HCT116 (cell line): Measurements from ENCODE around the gene OSTF1. TPM values are rescaled to one million over a fixed set of nuclear protein-coding genes. Genes with fewer than 3 reads are reported as not detected.

Experiments used
- ATAC-seq: fragments of 200-7000 bp; cut with Tn5 transposase; 2 replicates; pipeline ENCODE4 v1.9.1; 2020; ENCODE audit warnings: mild to moderate bottlenecking, moderate library complexity
- BruUV-seq: library from RNA; stranded (reverse); fragments of 400-500 nt; replicated peaks from 2 replicates; lab custom pipeline; 2021; lab: Mats Ljungman, UMichigan
- CTCF ChIA-PET: fragments of 300-600 bp; sonication (Branson Sonifier 250); formaldehyde crosslinking; loops from one replicate; lab custom pipeline; 2021; ENCODE audit warnings: antibody characterized with exemption; lab: Charles Lee
- POLR2A ChIA-PET: fragments of 300-600, 350-600 bp; sonication (Branson Sonifier 250); formaldehyde crosslinking; loops from one replicate; lab custom pipeline; 2021; ENCODE audit warnings: antibody characterized with exemption; lab: Charles Lee
- RAD21 ChIA-PET, 2 experiments: fragments of 300-600 bp; sonication (Branson Sonifier 250); formaldehyde crosslinking; loops; one replicate each; lab custom pipeline; 2023; ENCODE audit warnings: low total read pairs in 2 of 2; ENCODE audit not compliant: uncharacterized antibody in 2 of 2, unreplicated experiment in 2 of 2, low non-redundant PET in 1 of 2; lab: Charles Lee
- DNase-seq: peaks from one replicate; pipeline ENCODE4 v3.0.0-alpha.2; 2010; ENCODE audit warnings: low read depth, low spot score
- H2AFZ ChIP-seq: fragments of 200-600 bp; shearing (Covaris generic), sonication (generic); 2 replicates; pipeline ENCODE4 v1.6.1; 2017; ENCODE audit warnings: low read depth, mixed run types, mixed read lengths, antibody characterized with exemption, low read length; ENCODE audit not compliant: poor library complexity, severe bottlenecking
- H3K27ac ChIP-seq: 2 replicates; pipeline ENCODE4 v1.5.1; 2012; ENCODE audit warnings: low read depth, low read length
- H3K27me3 ChIP-seq: fragments of 200-600 bp; sonication (generic); 2 replicates; pipeline ENCODE4 v1.6.1; 2016; ENCODE audit warnings: mixed run types, low read length, mixed read lengths; ENCODE audit not compliant: insufficient read depth
- H3K36me3 ChIP-seq, 2 experiments: fragments of 200-500 bp in 1 of 2; fragments of 200-600 bp in 1 of 2; sonication (Bioruptor generic) in 1 of 2; sonication (generic) in 1 of 2; 2 replicates each; pipeline versions ENCODE4 v1.5.1 to v1.6.1; 2014 to 2016; ENCODE audit warnings: low read length in 2 of 2, inconsistent platforms in 1 of 2, mixed read lengths in 1 of 2, mixed run types in 1 of 2; ENCODE audit not compliant: insufficient read depth in 2 of 2, control insufficient read depth in 1 of 2
- H3K4me1 ChIP-seq, 2 experiments: fragments of 200-600 bp in 1 of 2; sonication (generic) in 1 of 2; 2 replicates each; pipeline versions ENCODE4 v1.5.1 to v1.6.1; 2012 to 2017; ENCODE audit warnings: low read length in 2 of 2, inconsistent platforms in 1 of 2, mild to moderate bottlenecking in 1 of 2, mixed read lengths in 1 of 2, mixed run types in 1 of 2, moderate library complexity in 1 of 2; ENCODE audit not compliant: insufficient read depth in 2 of 2, control insufficient read depth in 1 of 2
- H3K4me2 ChIP-seq: fragments of 200-600 bp; sonication (generic); 2 replicates; pipeline ENCODE4 v1.6.1; 2017; ENCODE audit warnings: mixed run types, low read length, mixed read lengths
- H3K4me3 ChIP-seq, 2 experiments: fragments of 200-600 bp in 1 of 2; sonication (generic) in 1 of 2; replicated peaks in 1 of 2; 2 replicates each; pipeline ENCODE4 v1.5.1; 2011 to 2016; ENCODE audit warnings: low read length in 2 of 2, control low read depth in 1 of 2, low read depth in 1 of 2, mild to moderate bottlenecking in 1 of 2, mixed read lengths in 1 of 2, mixed run types in 1 of 2
- H3K79me2 ChIP-seq: fragments of 200-600 bp; sonication (generic); 2 replicates; pipeline ENCODE4 v1.6.1; 2017; ENCODE audit warnings: mild to moderate bottlenecking, mixed run types, low read length, moderate library complexity, mixed read lengths; ENCODE audit not compliant: insufficient read depth
- H3K9ac ChIP-seq: fragments of 200-600 bp; sonication (generic); 2 replicates; pipeline ENCODE4 v1.6.1; 2016; ENCODE audit warnings: low read length, mixed read lengths
- H3K9me2 ChIP-seq: fragments of 200-600 bp; sonication (generic), shearing (Covaris generic); 2 replicates; pipeline ENCODE4 v1.6.1; 2017; ENCODE audit warnings: mixed run types, mild to moderate bottlenecking, moderate library complexity; ENCODE audit not compliant: insufficient read depth
- H3K9me3 ChIP-seq, 2 experiments: fragments of 200-500 bp in 1 of 2; fragments of 200-600 bp in 1 of 2; sonication (Bioruptor generic) in 1 of 2; sonication (generic) in 1 of 2; 2 replicates each; pipeline ENCODE4 v1.6.1; 2014 to 2017; ENCODE audit warnings: low read length in 2 of 2, mixed read lengths in 2 of 2, inconsistent platforms in 1 of 2, low read depth in 1 of 2, mild to moderate bottlenecking in 1 of 2, mixed run types in 1 of 2, moderate library complexity in 1 of 2; ENCODE audit not compliant: control insufficient read depth in 1 of 2, insufficient read depth in 1 of 2
- H4K20me1 ChIP-seq: fragments of 200-600 bp; sonication (generic), shearing (Covaris generic); 2 replicates; pipeline ENCODE4 v1.6.1; 2017; ENCODE audit warnings: mixed run types, mild to moderate bottlenecking, moderate library complexity; ENCODE audit not compliant: insufficient read depth
- ELF1 ChIP-seq: IDR thresholded peaks from 2 replicates; pipeline ENCODE4 v1.6.1; 2012; ENCODE audit warnings: low read depth, borderline replicate concordance
- EZH2 ChIP-seq: fragments of 200-600 bp; sonication (generic); IDR thresholded peaks from 2 replicates; pipeline ENCODE4 v1.6.1; 2017; ENCODE audit warnings: antibody characterized with exemption, mixed run types
- FOSL1 ChIP-seq: IDR thresholded peaks from 2 replicates; pipeline ENCODE4 v1.6.1; 2012; ENCODE audit warnings: low read depth
- POLR2A ChIP-seq: IDR thresholded peaks from 2 replicates; pipeline ENCODE4 v1.7.0; 2011; ENCODE audit warnings: borderline replicate concordance; ENCODE audit not compliant: insufficient read depth, insufficient read length; ENCODE audit errors: extremely low read depth
- POLR2AphosphoS5 ChIP-seq: IDR thresholded peaks from 2 replicates; pipeline ENCODE4 v1.6.1; 2011; ENCODE audit warnings: mild to moderate bottlenecking, low read depth, low read length, moderate library complexity
- RAD21 ChIP-seq: IDR thresholded peaks from 2 replicates; pipeline ENCODE4 v1.6.1; 2012; ENCODE audit warnings: low read depth, mild to moderate bottlenecking
- SRF ChIP-seq: IDR thresholded peaks from 2 replicates; pipeline ENCODE4 v1.6.1; 2012; ENCODE audit warnings: low read depth
- TCF7L2 ChIP-seq: IDR thresholded peaks from 2 replicates; pipeline ENCODE4 v1.7.0; 2011; ENCODE audit warnings: borderline replicate concordance, inconsistent platforms; ENCODE audit not compliant: insufficient read depth, insufficient read length; ENCODE audit errors: extremely low read depth
- YY1 ChIP-seq: IDR thresholded peaks from 2 replicates; pipeline ENCODE4 v1.6.1; 2011; ENCODE audit warnings: low read length, low read depth, moderate library complexity, mild to moderate bottlenecking; ENCODE audit not compliant: insufficient replicate concordance; ENCODE audit errors: extremely low read depth
- intact Hi-C: fragments of 100-400 bp; cut with micrococcal nuclease; formaldehyde crosslinking; loops from 2 replicates; pipeline ENCODE4 v1.10.0; 2022
- total RNA-seq: library from RNA; stranded (reverse); gene quantifications from one replicate; pipeline ENCODE4 v1.2.1, GENCODE V29; 2021; ENCODE audit not compliant: unreplicated experiment
- TF ChIP-seq, protein P1 (sequence below): IDR thresholded peaks from 2 replicates; pipeline ENCODE4 v1.6.1; 2012

The OSTF1 gene
- total RNA-seq, 1 experiment from 2014 or later = 20.7 TPM

- TF ChIP-seq EZH2 (no peak), POLR2A (no peak), YY1 (no peak), POLR2AphosphoS5 (no peak)
- TF ChIP-seq, all 23 proteins: peak for 0
- no TSS peak for BruUV-seq
These were observed 79.0 kb downstream of the OSTF1 start for GRCh38 chr9:75167281-75167680.

DNA sequence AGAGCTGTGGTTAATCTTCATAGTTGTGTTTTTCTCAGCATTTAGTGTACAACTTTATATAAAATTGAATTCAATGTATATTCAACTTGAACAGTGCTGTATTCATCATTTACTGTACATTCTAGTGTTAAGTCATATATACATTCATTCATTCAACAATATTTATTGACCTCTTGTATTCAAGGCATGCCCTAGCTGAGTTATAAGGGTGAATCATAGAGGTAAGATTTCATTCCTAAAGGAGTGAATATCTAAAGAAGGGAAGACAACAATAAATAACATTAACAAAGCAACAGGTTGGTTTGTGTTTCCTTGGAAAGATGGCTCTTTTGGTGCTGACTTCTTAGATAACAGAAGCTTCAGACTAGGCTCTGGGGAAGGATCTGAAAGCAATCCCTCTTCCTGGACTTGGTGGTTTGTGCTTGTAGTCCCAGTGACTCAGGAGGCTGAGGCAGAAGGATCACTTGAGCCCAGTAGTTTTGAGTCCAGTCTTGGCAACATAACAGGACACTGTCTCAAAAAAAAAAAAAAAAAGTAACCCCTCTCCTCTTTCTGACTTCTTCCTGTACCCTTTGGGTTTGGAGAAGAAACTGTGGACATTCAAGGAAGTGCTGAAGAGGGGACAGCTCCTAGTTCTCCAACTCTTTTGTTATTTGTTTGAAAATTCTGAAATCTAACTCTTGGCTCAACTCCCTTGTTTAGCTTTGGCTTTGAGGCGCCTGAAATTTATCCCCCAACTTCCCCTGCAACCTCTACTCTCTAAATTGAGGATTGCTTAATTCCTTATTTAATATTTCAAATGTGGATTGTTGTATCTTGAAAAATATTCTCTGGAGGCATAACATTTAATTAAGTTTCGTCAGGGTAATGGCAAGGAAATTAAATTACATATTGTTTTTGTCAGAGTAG is 80.2 kb downstream of the OSTF1 start:
- no peak overlapping the region for H3K4me2 ChIP-seq
- no peaks in the 10 kb centered on the region for H3K79me2 ChIP-seq
- no peaks in the 10 kb centered on the region for H3K9me3 ChIP-seq
- H3K4me1 ChIP-seq = no peaks in the 10 kb centered on the region
- CTCF ChIA-PET = no interaction called here
- no peaks in the 10 kb centered on the region for H3K9me2 ChIP-seq
- H3K27me3 ChIP-seq = no peaks in the 10 kb centered on the region
- TF ChIP-seq FOSL1 (no peak), SRF (no peak), POLR2AphosphoS5 (no peak), RAD21 (no peak), TCF7L2 (no peak), ELF1 (no peak)
- TF ChIP-seq, protein P1, sequence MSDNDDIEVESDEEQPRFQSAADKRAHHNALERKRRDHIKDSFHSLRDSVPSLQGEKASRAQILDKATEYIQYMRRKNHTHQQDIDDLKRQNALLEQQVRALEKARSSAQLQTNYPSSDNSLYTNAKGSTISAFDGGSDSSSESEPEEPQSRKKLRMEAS = no peak
- H3K27ac ChIP-seq = no peak overlapping the region
- intact Hi-C loops = no loop called here
- H3K36me3 ChIP-seq = no peaks in the 10 kb centered on the region
- H3K4me3 ChIP-seq = no peak overlapping the region
- BruUV-seq = no TSS peak
- ATAC-seq (no peak), DNase-seq (no peak)
- no peak overlapping the region for H2AFZ ChIP-seq
- RAD21 ChIA-PET = no interaction called here
- no peak overlapping the region for H3K9ac ChIP-seq
- POLR2A ChIA-PET = no interaction called here
- H4K20me1 ChIP-seq = no peaks in the 10 kb centered on the region

More at GRCh38 chr9:75167281-75167680, 79.0 kb downstream of the OSTF1 start:
- Histone ChIP-seq H3K9me3 (no peaks in the 10 kb centered on the region), H3K79me2 (no peaks in the 10 kb centered on the region), H2AFZ (no peak overlapping the region), H3K4me1 (no peaks in the 10 kb centered on the region), H3K36me3 (no peaks in the 10 kb centered on the region), H3K4me3 (no peak overlapping the region), H4K20me1 (no peaks in the 10 kb centered on the region), H3K4me2 (no peak overlapping the region), H3K9me2 (no peaks in the 10 kb centered on the region), H3K27me3 (no peaks in the 10 kb centered on the region), H3K27ac (no peak overlapping the region), H3K9ac (no peak overlapping the region)
- DNase-seq (no peak), ATAC-seq (no peak)
- intact Hi-C loops = no loop called here
- POLR2A ChIA-PET = no interaction called here
- CTCF ChIA-PET = no interaction called here
- RAD21 ChIA-PET = no interaction called here
